Measurements from ENCODE around the gene LRAT. TPM values are rescaled to one million over a fixed set of nuclear protein-coding genes. Genes with fewer than 3 reads are reported as not detected.
"Not testable (repeated sequence)": the region's sequence is repeated elsewhere in the genome, so short reads cannot be mapped to it uniquely, and the experiment has no call there.

Gene LRAT
- total RNA-seq, 4 donors from 2014 or later: 5.8 to 14.4 (median 7.1) TPM

DNA sequence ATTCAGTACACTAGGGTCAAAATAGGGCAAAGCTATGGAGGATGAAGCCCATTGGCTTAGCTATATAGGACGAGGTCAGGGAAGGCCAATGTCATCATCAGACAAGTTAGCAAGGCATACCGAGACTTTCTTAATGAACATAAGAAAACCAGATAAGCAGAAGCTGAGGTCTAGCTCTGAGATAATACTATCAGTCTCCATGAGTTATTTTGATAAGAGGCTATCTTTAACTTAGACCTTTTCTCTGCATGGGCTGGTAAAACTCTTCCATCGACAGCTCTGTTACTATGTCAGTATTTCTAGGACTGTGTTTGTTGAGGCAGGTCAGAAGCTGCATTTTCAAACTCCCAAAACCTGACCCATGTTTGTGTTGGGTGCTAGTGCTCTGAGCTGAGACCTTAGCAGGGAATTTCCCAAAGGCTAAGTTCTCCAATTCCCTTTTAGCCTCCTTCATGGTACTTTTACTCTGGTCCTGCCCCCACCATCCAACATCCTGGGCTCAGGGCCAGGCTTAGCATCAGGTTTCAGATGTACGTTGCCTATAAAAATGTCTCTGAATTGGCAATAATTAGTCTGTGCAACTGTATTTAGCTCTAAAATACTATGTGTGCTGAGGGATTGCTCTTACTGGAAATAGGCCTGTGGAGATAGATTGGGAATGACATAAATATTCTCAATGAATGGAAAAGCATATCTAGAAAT is 29.3 kb upstream of the LRAT start:
- intact Hi-C loops (cut with DNase I): no loop called here
- no peak for TF ChIP-seq POLR2A (IDR thresholded peaks at IDR 0.05)
- TF ChIP-seq, protein P1, sequence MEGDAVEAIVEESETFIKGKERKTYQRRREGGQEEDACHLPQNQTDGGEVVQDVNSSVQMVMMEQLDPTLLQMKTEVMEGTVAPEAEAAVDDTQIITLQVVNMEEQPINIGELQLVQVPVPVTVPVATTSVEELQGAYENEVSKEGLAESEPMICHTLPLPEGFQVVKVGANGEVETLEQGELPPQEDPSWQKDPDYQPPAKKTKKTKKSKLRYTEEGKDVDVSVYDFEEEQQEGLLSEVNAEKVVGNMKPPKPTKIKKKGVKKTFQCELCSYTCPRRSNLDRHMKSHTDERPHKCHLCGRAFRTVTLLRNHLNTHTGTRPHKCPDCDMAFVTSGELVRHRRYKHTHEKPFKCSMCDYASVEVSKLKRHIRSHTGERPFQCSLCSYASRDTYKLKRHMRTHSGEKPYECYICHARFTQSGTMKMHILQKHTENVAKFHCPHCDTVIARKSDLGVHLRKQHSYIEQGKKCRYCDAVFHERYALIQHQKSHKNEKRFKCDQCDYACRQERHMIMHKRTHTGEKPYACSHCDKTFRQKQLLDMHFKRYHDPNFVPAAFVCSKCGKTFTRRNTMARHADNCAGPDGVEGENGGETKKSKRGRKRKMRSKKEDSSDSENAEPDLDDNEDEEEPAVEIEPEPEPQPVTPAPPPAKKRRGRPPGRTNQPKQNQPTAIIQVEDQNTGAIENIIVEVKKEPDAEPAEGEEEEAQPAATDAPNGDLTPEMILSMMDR (IDR thresholded peaks at IDR 0.05): no peak
- 71 to 76% methylated on average over 4 of the region's 4 CpGs for WGBS, 2 donors
- Histone ChIP-seq H3K36me3 (no peaks in the 10 kb centered on the region), H3K27ac (no peak overlapping the region), H3K4me1 (no peaks in the 10 kb centered on the region), H3K27me3 (no peaks in the 10 kb centered on the region), H3K4me3 (replicated peaks in 1 of 3) (no peak overlapping the region), H3K9me3 (no peaks in the 10 kb centered on the region)
- no peak for DNase-seq

DNA sequence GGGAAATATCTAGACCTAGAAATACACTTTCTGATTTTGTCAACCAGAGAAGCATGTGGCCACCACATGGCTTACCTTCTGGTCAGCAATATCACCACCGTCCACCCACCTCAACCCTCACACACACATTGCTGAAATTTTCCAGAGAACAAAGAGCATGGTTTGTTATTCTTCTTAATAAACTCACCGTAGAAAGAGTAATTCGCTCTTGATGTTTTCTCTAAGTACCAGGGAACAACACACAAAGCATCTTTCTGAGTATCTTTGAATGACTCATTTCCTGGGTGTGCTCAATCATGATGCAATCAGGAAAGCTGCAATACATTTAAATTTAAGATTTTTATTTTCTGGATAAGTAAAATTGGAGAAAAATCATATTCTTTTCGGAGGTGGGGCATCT is 24.7 kb upstream of the LRAT start:
- Histone ChIP-seq H3K27me3 (no peaks in the 10 kb centered on the region), H3K27ac (no peak overlapping the region), H3K9me3 (no peaks in the 10 kb centered on the region), H3K4me3 (replicated peaks in 1 of 3) (no peak overlapping the region), H3K4me1 (no peaks in the 10 kb centered on the region), H3K36me3 (no peaks in the 10 kb centered on the region)
- WGBS, 2 donors: 84 to 88% methylated on average over 4 of the region's 4 CpGs
- intact Hi-C loops (cut with DNase I): no loop called here
- no peak for DNase-seq
- TF ChIP-seq, protein P1 (IDR thresholded peaks at IDR 0.05): no peak
- no peak for TF ChIP-seq POLR2A (IDR thresholded peaks at IDR 0.05)

GRCh38 chr4:154720123-154720522 is 23.7 kb upstream of the LRAT start:
- no peak for DNase-seq
- intact Hi-C loops (cut with DNase I): no loop called here
- 68 to 69% methylated on average over 2 of the region's 2 CpGs for WGBS, 2 donors
- H3K36me3 ChIP-seq: no peaks in the 10 kb centered on the region
- no peaks in the 10 kb centered on the region for H3K4me1 ChIP-seq
- TF ChIP-seq POLR2A (IDR thresholded peaks at IDR 0.05): no peak
- TF ChIP-seq, protein P1 (IDR thresholded peaks at IDR 0.05): no peak
- no peak overlapping the region for H3K4me3 ChIP-seq (replicated peaks in 1 of 3)
- H3K27me3 ChIP-seq: no peaks in the 10 kb centered on the region
- no peak overlapping the region for H3K27ac ChIP-seq
- H3K9me3 ChIP-seq: no peaks in the 10 kb centered on the region

DNA sequence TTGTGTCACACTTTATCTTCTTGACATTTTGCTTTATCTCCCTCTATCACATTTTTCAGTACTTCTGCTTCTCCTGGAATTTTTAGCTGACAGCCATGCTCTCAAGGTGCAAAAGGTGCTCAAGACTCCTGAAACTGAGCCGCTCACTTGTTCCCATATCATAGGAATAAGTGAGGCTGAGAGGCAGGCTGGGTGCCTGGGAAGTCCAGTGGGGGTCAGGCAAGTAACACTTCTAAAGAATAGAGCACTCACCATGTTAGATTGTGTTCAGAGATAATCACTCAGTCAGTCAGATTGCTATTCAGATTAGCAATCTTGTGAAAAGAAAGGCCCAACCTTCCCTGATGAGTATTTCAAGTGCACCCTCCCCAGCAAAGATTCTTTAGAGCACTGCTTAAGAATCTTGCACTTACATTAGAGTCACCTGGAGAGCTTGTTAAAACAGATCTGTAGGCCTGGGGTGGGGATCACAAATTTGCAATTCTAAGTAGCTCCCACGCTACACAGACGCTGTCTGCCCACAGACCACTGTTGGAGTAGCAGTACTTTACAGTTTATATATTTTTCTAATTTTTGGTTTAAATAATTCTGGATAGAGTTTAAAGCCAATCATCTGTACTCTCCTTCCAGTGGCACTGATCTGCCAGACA is 23.1 kb upstream of the LRAT start:
- no peak for DNase-seq
- Histone ChIP-seq H3K27me3 (no peaks in the 10 kb centered on the region), H3K9me3 (no peaks in the 10 kb centered on the region), H3K4me3 (replicated peaks in 1 of 3) (no peak overlapping the region), H3K27ac (no peak overlapping the region), H3K4me1 (no peaks in the 10 kb centered on the region), H3K36me3 (no peaks in the 10 kb centered on the region)
- TF ChIP-seq, protein P1 (IDR thresholded peaks at IDR 0.05): no peak
- no peak for TF ChIP-seq POLR2A (IDR thresholded peaks at IDR 0.05)
- intact Hi-C loops (cut with DNase I): no loop called here
- 57 to 79% methylated on average over 3 of the region's 3 CpGs for WGBS, 2 donors

GRCh38 chr4:154722262-154722661 is 21.5 kb upstream of the LRAT start:
- H3K27ac ChIP-seq: no peak overlapping the region
- intact Hi-C loops (cut with DNase I): no loop called here
- TF ChIP-seq POLR2A (IDR thresholded peaks at IDR 0.05): no peak
- TF ChIP-seq, protein P1 (IDR thresholded peaks at IDR 0.05): no peak
- H3K4me3 ChIP-seq (replicated peaks in 1 of 3): no peak overlapping the region
- no peaks in the 10 kb centered on the region for H3K27me3 ChIP-seq
- no peaks in the 10 kb centered on the region for H3K9me3 ChIP-seq
- no peaks in the 10 kb centered on the region for H3K4me1 ChIP-seq
- DNase-seq: no peak
- H3K36me3 ChIP-seq: no peaks in the 10 kb centered on the region

DNA sequence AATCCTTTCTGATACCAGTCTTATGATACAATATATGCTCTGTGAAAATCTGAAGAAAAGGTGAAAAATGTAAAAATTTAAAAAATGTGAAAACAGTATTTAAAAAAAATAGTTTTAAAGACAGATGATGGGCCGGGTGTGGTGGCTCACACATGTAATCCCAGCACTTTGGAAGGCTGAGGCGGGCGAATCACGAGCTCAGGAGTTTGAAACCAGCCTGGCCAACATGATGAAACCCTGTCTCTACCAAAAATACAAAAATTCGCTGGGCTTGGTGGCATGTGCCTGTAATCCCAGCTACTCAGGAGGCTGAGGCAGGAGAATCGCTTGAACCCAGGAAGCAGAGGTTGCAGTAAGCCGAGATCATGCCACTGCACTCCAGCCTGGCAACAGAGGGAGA is 20.2 kb upstream of the LRAT start:
- 90 to 93% methylated on average over 7 of the region's 7 CpGs for WGBS, 2 donors
- intact Hi-C loops (cut with DNase I); DNase-seq; H3K36me3 ChIP-seq; H3K4me1 ChIP-seq; H3K9me3 ChIP-seq; H3K27me3 ChIP-seq; H3K27ac ChIP-seq; H3K4me3 ChIP-seq (replicated peaks in 1 of 3): not testable (repeated sequence)

Data from thyroid gland (tissue), 4 donors.